HG03103 (cell line): ENCODE measurements around the gene INPP5K.
"Not testable (repeated sequence)": the region's sequence is repeated elsewhere in the genome, so short reads cannot be mapped to it uniquely, and the experiment has no call there.

Experiments
- ATAC-seq: cut with Tn5 transposase; IDR thresholded peaks from one replicate; pipeline ENCODE4 v1.9.1; 2021; ENCODE audit warnings: low read depth; ENCODE audit not compliant: unreplicated experiment

Gene INPP5K

GRCh38 chr17:1508709-1509108, 7.7 kb downstream of the INPP5K start:
- not testable (repeated sequence) for ATAC-seq

GRCh38 chr17:1506649-1507267, 9.7 kb downstream of the INPP5K start:
- no peak for ATAC-seq

GRCh38 chr17:1505586-1505985, 10.8 kb downstream of the INPP5K start:
- no peak for ATAC-seq

GRCh38 chr17:1504866-1505265, 11.5 kb downstream of the INPP5K start:
- no peak for ATAC-seq

GRCh38 chr17:1503699-1504098, 12.7 kb downstream of the INPP5K start:
- ATAC-seq, result no peak

- ATAC-seq, result no peak
Measured at GRCh38 chr17:1498869-1499268, 17.5 kb downstream of the INPP5K start.

GRCh38 chr17:1498233-1498632, 18.2 kb downstream of the INPP5K start:
- ATAC-seq, result no peak

- no peak for ATAC-seq
Measured at GRCh38 chr17:1497831-1498230, 18.6 kb downstream of the INPP5K start.

- ATAC-seq, result no peak
Measured at GRCh38 chr17:1496869-1497268, 19.5 kb downstream of the INPP5K start.

- ATAC-seq, result no peak
Measured at GRCh38 chr17:1495265-1495989, 21.0 kb downstream of the INPP5K start.

- ATAC-seq, result no peak
Measured at GRCh38 chr17:1494736-1495253, 21.6 kb downstream of the INPP5K start.

- no peak for ATAC-seq
Measured at GRCh38 chr17:1494203-1494602, 22.2 kb downstream of the INPP5K start.

- ATAC-seq, result no peak
Measured at GRCh38 chr17:1493291-1493980, 23.0 kb downstream of the INPP5K start.

- ATAC-seq, result no peak
Measured at GRCh38 chr17:1492249-1493206, 23.9 kb downstream of the INPP5K start, which contains the start of gene MYO1C. TSS of gene MYO1C (minus strand) at chr17:1492686. CDS start at chr17:1492487, 199 bp downstream.

GRCh38 chr17:1491443-1492248, 24.8 kb downstream of the INPP5K start:
- no peak for ATAC-seq

- ATAC-seq, result no peak
Measured at GRCh38 chr17:1490643-1491442, 25.6 kb downstream of the INPP5K start.

- ATAC-seq, result no peak
Measured at GRCh38 chr17:1488826-1489270, 27.6 kb downstream of the INPP5K start.

- ATAC-seq, result no peak
Measured at GRCh38 chr17:1487939-1488825, 28.2 kb downstream of the INPP5K start.
